T follicular helper cell (primary cell): ENCODE measurements around the gene CD63.
A peak's percentile ranks its signal among the peaks of the same experiment; 100 is the strongest.
"Not testable (repeated sequence)": the region's sequence is repeated elsewhere in the genome, so short reads cannot be mapped to it uniquely, and the experiment has no call there.

Experiments
- DNase-seq: peaks from one replicate; pipeline ENCODE4 v3.0.0-alpha.2; 2020; ENCODE audit warnings: low read depth
- total RNA-seq, 2 experiments: gene quantifications; one replicate each; lab custom pipeline; 2026; lab: John Stamatoyannopoulos, UW

CD63 gene
- total RNA-seq = 44.9 to 80.7 reads per million in 2 experiments

GRCh38 chr12:55728939-55729818 is at the start of gene CD63:
Gene CD63 (minus strand): TSS chr12:55729009. CDS start chr12:55728341, 668 bp downstream.
- DNase-seq = peak; percentile 29

GRCh38 chr12:55777856-55778255 is 49.0 kb upstream of the CD63 start:
- DNase-seq = no peak

- no peak for DNase-seq
Observed at GRCh38 chr12:55771736-55772135, 42.9 kb upstream of the CD63 start.

- DNase-seq = no peak
Observed at GRCh38 chr12:55767156-55767555, 38.3 kb upstream of the CD63 start.

- no peak for DNase-seq
Observed at GRCh38 chr12:55765736-55766290, 37.0 kb upstream of the CD63 start.

- no peak for DNase-seq
Observed at GRCh38 chr12:55762646-55763045, 33.8 kb upstream of the CD63 start.

GRCh38 chr12:55760663-55761062 is 31.9 kb upstream of the CD63 start:
- no peak for DNase-seq

- DNase-seq = not testable (repeated sequence)
Observed at GRCh38 chr12:55758575-55758974, 29.8 kb upstream of the CD63 start.

GRCh38 chr12:55757701-55758100 is 28.9 kb upstream of the CD63 start:
- DNase-seq = no peak

- no peak for DNase-seq
Observed at GRCh38 chr12:55755246-55755645, 26.4 kb upstream of the CD63 start.

- no peak for DNase-seq
Observed at GRCh38 chr12:55748230-55748993, 19.6 kb upstream of the CD63 start.

GRCh38 chr12:55746913-55747231 is 18.1 kb upstream of the CD63 start:
- no peak for DNase-seq

- DNase-seq = no peak
Observed at GRCh38 chr12:55746174-55746912, 17.5 kb upstream of the CD63 start.

GRCh38 chr12:55745361-55746173 is 16.8 kb upstream of the CD63 start:
- DNase-seq = no peak

- DNase-seq = no peak
Observed at GRCh38 chr12:55744340-55745030, 15.7 kb upstream of the CD63 start.

GRCh38 chr12:55743406-55744339 is 14.9 kb upstream of the CD63 start:
- peak; percentile 18 for DNase-seq

GRCh38 chr12:55742719-55743405 is 14.1 kb upstream of the CD63 start, which contains the start of gene GDF11:
Gene GDF11 (plus strand): TSS chr12:55743122. CDS start chr12:55743317, 195 bp downstream.
- DNase-seq = peak; percentile 70

- no peak for DNase-seq
Observed at GRCh38 chr12:55741931-55742680, 13.3 kb upstream of the CD63 start.
